RWPE1 (cell line): ENCODE measurements around the gene MBL2.
A peak's percentile ranks its signal among the peaks of the same experiment; 100 is the strongest.

Experiments
- CTCF ChIA-PET: fragments of 350-600 bp; sonication (Branson Sonifier 250); formaldehyde crosslinking; extraction: SDS; loops from one replicate; lab custom pipeline; 2021; lab: Yijun Ruan, JAX
- POLR2A ChIA-PET: fragments of 400-600 bp; formaldehyde crosslinking; extraction: SDS; loops from one replicate; lab custom pipeline; 2020; ENCODE audit warnings: antibody characterized with exemption; ENCODE audit not compliant: low non-redundant PET; lab: Yijun Ruan, JAX
- DNase-seq: peaks from one replicate; pipeline ENCODE4 v3.0.0; 2012; ENCODE audit warnings: low spot score
- H3K27ac ChIP-seq: fragments of 450-650 bp; 2 replicates; pipeline ENCODE4 v1.5.1; 2017
- CTCF ChIP-seq: fragments of 450-650 bp; conservative IDR thresholded peaks from 2 replicates; pipeline ENCODE4 v1.5.1; 2017; ENCODE audit warnings: low read depth, mild to moderate bottlenecking

The MBL2 gene

GRCh38 chr10:52750629-52751028 lies 22.0 kb downstream of the MBL2 start:
- no peak for DNase-seq
- ChIA-PET POLR2A (no interaction called here), CTCF (no interaction called here)
- no peak overlapping the region for H3K27ac ChIP-seq
- TF ChIP-seq CTCF, result no peak

DNA sequence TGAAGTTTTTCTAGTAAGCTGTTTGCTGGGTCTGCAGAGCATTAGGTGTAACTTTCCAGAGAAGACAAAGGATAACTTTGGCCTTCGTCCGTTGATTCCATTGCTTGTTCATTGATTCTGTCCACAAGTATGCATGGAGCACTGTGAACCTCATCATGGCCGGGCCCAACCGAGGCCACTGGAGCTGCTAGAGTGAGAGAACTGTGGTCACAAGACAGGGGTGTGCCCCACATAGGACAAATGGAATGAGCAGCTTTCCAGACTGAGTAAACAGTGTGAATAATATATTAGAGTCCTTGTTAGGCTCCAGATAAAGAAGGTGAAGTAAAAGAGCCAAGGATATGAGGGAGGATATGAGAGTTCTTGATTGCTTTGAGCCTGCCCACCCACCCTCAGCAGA lies 24.9 kb downstream of the MBL2 start:
- no peak overlapping the region for H3K27ac ChIP-seq
- CTCF ChIA-PET, result no interaction called here
- POLR2A ChIA-PET, result no interaction called here
- DNase-seq, result no peak
- TF ChIP-seq CTCF, result no peak

DNA sequence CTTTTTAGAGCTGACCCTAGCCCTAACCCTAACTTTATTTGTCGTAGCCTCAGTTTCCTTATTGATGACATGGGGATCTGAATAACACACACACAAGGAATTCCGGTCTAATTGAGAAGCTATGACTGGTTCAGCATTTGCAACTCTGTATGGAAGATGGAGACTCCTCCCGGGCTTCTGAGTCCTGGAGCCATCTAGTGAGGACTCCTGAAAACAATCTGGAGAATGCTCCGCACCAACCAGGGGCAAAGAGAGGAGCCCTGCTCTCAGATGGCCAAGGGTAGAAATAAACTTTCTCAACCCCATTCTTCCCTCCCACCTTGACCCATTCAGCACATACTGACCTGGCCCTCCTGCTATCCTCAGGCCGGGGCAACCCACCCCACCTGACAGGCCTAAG lies 26.4 kb downstream of the MBL2 start:
- no peak overlapping the region for H3K27ac ChIP-seq
- no peak for TF ChIP-seq CTCF
- POLR2A ChIA-PET, result no interaction called here
- CTCF ChIA-PET, result no interaction called here
- DNase-seq, result no peak

DNA sequence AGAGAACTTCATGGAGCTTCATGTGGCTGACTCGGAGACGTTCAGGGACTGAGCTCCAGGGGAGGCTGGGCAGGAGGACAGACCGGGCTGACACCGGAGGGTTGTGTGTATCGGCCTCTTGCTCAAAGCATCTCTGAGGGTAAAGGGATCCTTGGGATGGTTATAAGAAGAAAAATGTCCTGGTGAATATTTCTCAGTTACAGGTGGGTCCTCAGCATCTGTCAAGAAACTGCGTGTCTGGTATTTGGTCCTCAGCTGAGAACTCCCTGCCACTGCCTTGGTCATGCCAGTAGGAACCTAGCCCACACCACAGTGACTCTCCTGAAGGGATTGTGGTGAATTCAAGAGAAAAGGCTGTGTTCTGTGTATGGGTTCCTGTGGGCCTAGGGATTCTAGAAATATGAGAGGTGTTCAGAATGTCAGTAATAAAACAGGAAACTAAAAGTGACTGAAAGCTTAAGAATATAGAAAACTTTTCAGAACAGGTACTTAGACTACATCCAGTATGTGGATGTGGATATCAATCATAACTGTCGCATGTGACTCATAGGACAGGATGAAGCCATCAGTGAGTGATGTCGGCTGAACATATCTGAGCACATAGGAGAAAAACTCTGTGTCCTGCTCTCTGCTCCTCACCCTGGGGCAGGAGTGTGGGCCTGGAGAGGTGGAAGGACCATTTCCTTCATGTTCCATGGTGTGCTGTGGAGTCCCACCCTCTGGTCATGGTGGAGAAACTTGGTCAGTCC lies 28.4 kb downstream of the MBL2 start:
- peak; percentile 34 for DNase-seq
- ChIA-PET POLR2A (no interaction called here), CTCF (no interaction called here)
- TF ChIP-seq CTCF, result no peak
- H3K27ac ChIP-seq, result no peak overlapping the region

- no peak for DNase-seq
- CTCF ChIA-PET, result no interaction called here
- H3K27ac ChIP-seq, result no peak overlapping the region
- TF ChIP-seq CTCF, result no peak
- POLR2A ChIA-PET, result no interaction called here
These were observed 29.9 kb downstream of the MBL2 start for GRCh38 chr10:52742731-52743130.

GRCh38 chr10:52741851-52742250 lies 30.7 kb downstream of the MBL2 start:
- TF ChIP-seq CTCF, result no peak
- no peak overlapping the region for H3K27ac ChIP-seq
- ChIA-PET CTCF (interaction anchor here (0.5 to 2.2 kb wide), 4 partner anchors 22 to 834 kb away, joined by 3 to 14 read pairs (median 8); no protein-coding TSS in a partner anchor), POLR2A (no interaction called here)
- no peak for DNase-seq
